HAP-1 (cell line): Measurements from ENCODE around the gene TNS3.

Experiments
- DNase-seq, 2 experiments: peaks; one replicate each; pipeline ENCODE4 v3.0.0-alpha.2; 2016 to 2020; ENCODE audit warnings: low spot score in 2 of 2
- H3K27me3 ChIP-seq: fragments of 250-450 bp; sonication (Bioruptor Pico); 2 replicates; pipeline ENCODE4 v1.5.1; 2020; ENCODE audit warnings: low read depth, mild to moderate bottlenecking, moderate library complexity
- H3K36me3 ChIP-seq: fragments of 250-450 bp; sonication (Bioruptor Pico); replicated peaks from 2 replicates; pipeline ENCODE4 v1.5.1; 2020; ENCODE audit warnings: mild to moderate bottlenecking
- H3K4me1 ChIP-seq: fragments of 250-450 bp; sonication (Bioruptor Pico); 2 replicates; pipeline ENCODE4 v1.5.1; 2020; ENCODE audit warnings: mild to moderate bottlenecking
- H3K4me3 ChIP-seq: fragments of 250-450 bp; sonication (Bioruptor Pico); 2 replicates; pipeline ENCODE4 v1.5.1; 2020; ENCODE audit warnings: mild to moderate bottlenecking, moderate library complexity
- H3K9me3 ChIP-seq: fragments of 250-450 bp; sonication (Bioruptor Pico); 2 replicates; pipeline ENCODE4 v1.5.1; 2020; ENCODE audit warnings: mild to moderate bottlenecking, moderate library complexity
- in situ Hi-C: fragments of 300-500 bp; cut with MboI; formaldehyde crosslinking; loops from 3 replicates; pipeline ENCODE4 v1.14.3; 2020; ENCODE audit warnings: low sequenced_read_pairs, inconsistent platforms, mixed read lengths

The TNS3 gene

DNA sequence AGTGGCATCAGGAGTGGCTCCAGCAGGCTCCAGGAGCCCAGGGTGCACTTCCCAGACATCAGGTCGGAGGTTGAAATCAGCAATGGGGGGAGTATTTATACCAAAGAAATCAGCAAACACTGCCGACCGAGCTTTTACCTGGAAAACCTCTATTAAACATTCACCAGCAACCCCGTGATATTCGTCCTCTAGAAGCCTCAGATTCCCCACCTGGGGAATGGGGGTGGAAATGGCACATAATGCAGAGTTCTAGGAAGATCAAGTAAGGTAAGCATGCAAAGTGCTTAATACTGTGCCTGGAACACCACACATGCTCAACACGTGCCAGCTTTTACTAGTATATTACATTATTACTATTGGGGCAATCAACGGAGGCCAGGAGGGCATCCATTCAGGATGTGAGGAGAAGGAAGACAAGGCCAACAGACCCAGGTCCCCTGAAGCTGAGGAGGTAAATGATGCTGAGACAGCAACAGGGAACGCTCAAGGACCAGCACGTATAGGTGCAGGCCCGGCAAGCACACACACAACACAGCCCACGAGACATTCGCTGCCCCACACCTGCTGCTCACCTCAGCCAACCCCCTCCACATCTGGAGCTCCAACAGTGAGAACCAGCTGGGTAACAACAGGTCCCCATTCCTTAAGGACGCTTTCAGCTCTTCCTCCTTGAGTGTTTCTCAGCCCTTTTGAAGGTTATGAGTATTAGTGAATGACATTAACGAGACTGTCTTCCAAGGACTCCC lies 125.5 kb downstream of the TNS3 start:
- H3K27me3 ChIP-seq, result no peaks in the 10 kb centered on the region
- in situ Hi-C loops, result no loop called here
- no peaks in the 10 kb centered on the region for H3K36me3 ChIP-seq
- no peak for DNase-seq
- no peaks in the 10 kb centered on the region for H3K4me1 ChIP-seq
- no peaks in the 10 kb centered on the region for H3K9me3 ChIP-seq
- no peak overlapping the region for H3K4me3 ChIP-seq

- H3K4me3 ChIP-seq, result no peak overlapping the region
- H3K27me3 ChIP-seq, result no peaks in the 10 kb centered on the region
- H3K36me3 ChIP-seq, result no peaks in the 10 kb centered on the region
- H3K4me1 ChIP-seq, result no peaks in the 10 kb centered on the region
- H3K9me3 ChIP-seq, result no peaks in the 10 kb centered on the region
- in situ Hi-C loops, result no loop called here
- DNase-seq, result no peak
Measured at GRCh38 chr7:47455872-47456185, 126.1 kb downstream of the TNS3 start.

DNA sequence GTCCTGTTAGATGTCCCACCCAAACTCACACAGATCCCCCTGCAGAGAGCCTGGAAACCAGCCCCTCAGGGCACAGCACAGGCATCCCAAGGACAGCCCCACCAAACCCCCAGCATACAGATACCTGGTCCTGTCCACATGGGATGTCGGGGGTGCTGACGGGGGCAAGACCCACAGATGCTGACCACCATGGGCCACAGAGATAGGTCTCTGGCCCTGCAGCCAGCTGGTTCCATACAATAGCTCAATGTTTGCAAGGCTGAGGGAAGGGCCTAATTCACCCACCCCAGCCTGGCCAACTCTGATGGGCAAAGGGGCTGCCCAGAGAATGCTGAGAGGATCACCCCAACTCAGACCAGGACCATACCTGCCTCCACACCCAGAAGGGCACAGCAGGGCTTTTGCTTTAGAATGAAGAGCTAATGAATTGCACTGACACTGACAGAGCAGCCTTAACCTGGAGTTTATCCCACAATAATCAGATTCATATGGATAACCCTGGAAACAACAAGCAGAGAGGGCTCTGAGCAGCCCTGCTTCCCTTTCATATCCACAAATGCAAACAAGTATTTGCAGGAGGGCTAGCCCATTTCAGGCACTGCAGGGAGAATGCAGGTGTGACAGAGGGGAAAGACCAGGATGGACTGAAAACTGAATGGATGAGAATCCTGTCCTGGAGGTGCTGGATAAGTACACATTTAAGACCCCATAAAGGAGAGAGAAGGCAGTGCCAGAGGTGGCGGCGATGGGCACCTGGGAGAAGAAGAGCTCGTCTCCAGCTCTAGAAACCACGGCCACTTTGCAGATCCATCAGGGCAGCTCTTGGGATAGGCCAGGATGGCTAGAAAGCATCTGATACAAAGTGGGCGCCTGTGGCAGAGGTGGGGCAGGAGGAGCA lies 126.7 kb downstream of the TNS3 start:
- Histone ChIP-seq H3K4me1 (no peaks in the 10 kb centered on the region), H3K36me3 (no peaks in the 10 kb centered on the region), H3K9me3 (no peaks in the 10 kb centered on the region), H3K27me3 (no peaks in the 10 kb centered on the region), H3K4me3 (no peak overlapping the region)
- in situ Hi-C loops, result no loop called here
- no peak for DNase-seq

GRCh38 chr7:47454069-47454973 lies 127.6 kb downstream of the TNS3 start:
- Histone ChIP-seq H3K36me3 (no peaks in the 10 kb centered on the region), H3K27me3 (no peaks in the 10 kb centered on the region), H3K4me1 (no peaks in the 10 kb centered on the region), H3K4me3 (no peak overlapping the region), H3K9me3 (no peaks in the 10 kb centered on the region)
- DNase-seq, result no peak
- in situ Hi-C loops, result no loop called here

DNA sequence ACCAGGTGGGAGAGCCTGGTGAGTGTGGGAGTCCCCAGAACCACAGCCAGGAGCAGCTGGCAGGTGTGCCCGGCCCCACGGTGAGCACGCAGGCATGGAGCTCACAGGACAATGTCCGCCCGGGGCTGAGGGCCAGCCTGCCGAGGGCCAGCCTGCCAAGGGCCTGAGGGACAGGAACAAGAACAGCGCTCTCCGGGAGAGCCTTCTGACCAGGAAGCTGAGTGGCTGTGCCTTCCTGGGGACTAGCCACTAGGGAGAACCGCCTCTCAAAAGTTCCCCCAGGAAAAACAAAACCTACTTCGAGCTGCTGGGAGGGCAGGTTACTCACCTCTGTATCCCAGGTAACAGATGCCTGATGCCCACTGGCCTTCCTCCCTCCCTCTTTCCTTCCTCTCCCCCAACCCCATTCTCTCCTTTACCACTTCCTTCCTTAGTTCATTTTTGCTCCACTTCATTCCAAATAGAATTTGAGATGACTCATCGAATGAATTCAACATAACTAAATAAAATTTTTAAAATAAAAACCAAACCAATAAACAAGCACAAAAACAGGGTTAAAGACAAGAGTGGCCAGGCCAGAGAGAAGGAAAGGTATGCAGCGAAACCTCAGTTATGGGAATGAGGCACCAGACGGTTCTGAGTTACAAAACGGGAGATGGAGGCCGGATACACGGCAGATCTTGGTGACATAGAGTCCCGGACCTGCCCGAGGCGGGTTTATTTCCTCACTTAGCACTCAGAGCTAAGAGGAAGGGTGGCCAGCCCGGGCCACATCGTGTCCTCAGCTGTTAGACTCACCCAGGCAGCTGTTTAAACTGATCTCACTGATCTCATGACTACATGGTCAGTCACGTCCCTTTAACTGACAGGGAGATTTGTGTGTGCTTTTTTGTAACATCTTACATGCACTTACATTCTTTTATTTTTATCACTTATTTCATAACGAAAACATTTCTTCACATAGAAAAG lies 128.5 kb downstream of the TNS3 start:
- no peak overlapping the region for H3K4me3 ChIP-seq
- no peaks in the 10 kb centered on the region for H3K4me1 ChIP-seq
- H3K36me3 ChIP-seq, result no peaks in the 10 kb centered on the region
- H3K27me3 ChIP-seq, result no peaks in the 10 kb centered on the region
- in situ Hi-C loops, result no loop called here
- no peak for DNase-seq
- no peaks in the 10 kb centered on the region for H3K9me3 ChIP-seq

GRCh38 chr7:47452715-47453092 lies 129.2 kb downstream of the TNS3 start:
- no peaks in the 10 kb centered on the region for H3K36me3 ChIP-seq
- in situ Hi-C loops, result no loop called here
- no peak for DNase-seq
- H3K4me1 ChIP-seq, result no peaks in the 10 kb centered on the region
- no peaks in the 10 kb centered on the region for H3K9me3 ChIP-seq
- no peaks in the 10 kb centered on the region for H3K27me3 ChIP-seq
- H3K4me3 ChIP-seq, result no peak overlapping the region

DNA sequence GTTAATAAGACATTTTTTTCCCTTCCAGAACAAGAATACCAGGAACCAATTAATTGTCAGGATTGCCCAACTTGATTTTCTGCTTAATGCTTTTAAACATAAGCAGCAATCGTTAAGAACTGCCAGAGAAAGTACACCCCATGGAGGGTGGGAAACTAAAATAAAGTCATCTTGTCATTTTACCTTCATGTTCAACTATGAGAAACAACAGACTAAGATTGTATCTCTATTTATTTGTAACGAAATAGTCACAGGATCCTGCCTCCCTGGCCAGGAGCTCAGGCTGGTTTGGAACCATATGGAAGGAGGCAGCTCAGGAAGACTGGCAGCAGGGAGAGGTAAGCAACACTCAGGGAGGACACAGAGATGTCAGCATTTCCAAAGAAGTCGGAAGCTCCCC lies 129.6 kb downstream of the TNS3 start:
- in situ Hi-C loops, result no loop called here
- no peak for DNase-seq
- Histone ChIP-seq H3K27me3 (no peaks in the 10 kb centered on the region), H3K4me3 (no peak overlapping the region), H3K4me1 (no peaks in the 10 kb centered on the region), H3K9me3 (no peaks in the 10 kb centered on the region), H3K36me3 (no peaks in the 10 kb centered on the region)

DNA sequence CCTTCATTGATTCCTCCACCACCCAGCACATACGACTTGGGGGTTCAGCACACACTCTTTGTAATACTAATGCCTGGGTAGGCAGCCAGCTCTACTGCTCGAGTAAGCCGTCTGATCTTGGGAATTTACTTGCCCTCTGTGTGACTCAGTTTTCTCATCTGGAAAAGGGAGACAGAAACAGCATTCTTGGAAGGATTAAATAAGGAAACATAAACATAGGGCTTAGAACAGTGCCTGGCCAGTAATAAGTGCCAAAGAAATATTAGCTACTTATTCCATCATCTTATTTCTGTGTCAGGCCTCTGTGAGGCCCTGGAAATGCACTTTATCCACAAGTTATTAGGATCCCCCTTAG lies 130.1 kb downstream of the TNS3 start:
- no peaks in the 10 kb centered on the region for H3K9me3 ChIP-seq
- no peaks in the 10 kb centered on the region for H3K27me3 ChIP-seq
- no peak for DNase-seq
- in situ Hi-C loops, result no loop called here
- H3K4me3 ChIP-seq, result no peak overlapping the region
- no peaks in the 10 kb centered on the region for H3K36me3 ChIP-seq
- no peaks in the 10 kb centered on the region for H3K4me1 ChIP-seq

DNA sequence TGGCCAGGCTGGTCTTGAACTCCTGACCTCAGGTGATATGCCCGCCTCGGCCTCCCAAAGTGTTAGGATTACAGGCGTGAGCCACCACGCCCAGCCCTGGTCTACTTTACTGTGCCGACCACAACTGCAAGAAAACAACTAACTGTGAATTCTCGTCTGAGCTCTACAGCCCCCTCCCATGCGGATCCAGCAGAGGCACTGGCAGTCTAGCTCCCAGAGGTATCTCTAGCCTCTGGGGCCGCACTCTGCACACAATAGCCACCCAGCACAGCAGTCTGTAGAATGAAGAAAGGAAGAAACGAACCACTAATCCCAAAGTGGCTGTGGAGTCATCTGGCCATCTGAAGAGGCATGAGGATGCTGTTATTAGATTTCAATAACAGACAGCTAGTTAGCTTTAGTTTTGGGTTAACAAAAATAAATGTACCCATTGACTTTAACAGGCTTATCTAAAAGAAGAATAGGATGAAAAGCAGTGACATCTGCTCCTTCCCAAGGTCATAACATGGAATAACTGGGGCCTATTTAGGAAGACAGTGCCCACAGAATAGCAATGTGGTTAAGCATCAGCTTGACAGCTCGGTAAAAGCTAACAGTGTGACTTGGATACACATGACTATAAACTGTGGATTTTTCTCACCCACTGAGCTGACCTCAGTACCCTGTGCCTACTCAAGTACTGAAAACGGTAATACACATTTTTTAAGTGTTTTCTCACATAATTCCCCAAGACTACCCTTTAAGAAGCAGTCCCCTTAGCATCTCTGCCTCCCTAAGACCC lies 131.9 kb downstream of the TNS3 start:
- Histone ChIP-seq H3K27me3 (no peaks in the 10 kb centered on the region), H3K4me1 (no peaks in the 10 kb centered on the region), H3K9me3 (no peaks in the 10 kb centered on the region), H3K36me3 (no peaks in the 10 kb centered on the region), H3K4me3 (no peak overlapping the region)
- no peak for DNase-seq
- in situ Hi-C loops, result no loop called here

- H3K9me3 ChIP-seq, result no peaks in the 10 kb centered on the region
- no peak overlapping the region for H3K4me3 ChIP-seq
- no peaks in the 10 kb centered on the region for H3K27me3 ChIP-seq
- in situ Hi-C loops, result no loop called here
- no peaks in the 10 kb centered on the region for H3K4me1 ChIP-seq
- no peaks in the 10 kb centered on the region for H3K36me3 ChIP-seq
- DNase-seq, result no peak
Measured at GRCh38 chr7:47448971-47449370, 132.9 kb downstream of the TNS3 start.

- in situ Hi-C loops, result no loop called here
- DNase-seq, result no peak
- Histone ChIP-seq H3K27me3 (no peaks in the 10 kb centered on the region), H3K36me3 (no peaks in the 10 kb centered on the region), H3K4me1 (no peaks in the 10 kb centered on the region), H3K4me3 (no peak overlapping the region), H3K9me3 (no peaks in the 10 kb centered on the region)
Measured at GRCh38 chr7:47447621-47448349, 134.1 kb downstream of the TNS3 start.

GRCh38 chr7:47446871-47447466 lies 134.9 kb downstream of the TNS3 start:
- no peaks in the 10 kb centered on the region for H3K36me3 ChIP-seq
- H3K27me3 ChIP-seq, result no peaks in the 10 kb centered on the region
- H3K9me3 ChIP-seq, result no peaks in the 10 kb centered on the region
- H3K4me1 ChIP-seq, result no peaks in the 10 kb centered on the region
- in situ Hi-C loops, result no loop called here
- DNase-seq, result no peak
- no peak overlapping the region for H3K4me3 ChIP-seq
